ENCODE measurements around the gene NME4. TPM values are rescaled to one million over a fixed set of nuclear protein-coding genes. Genes with fewer than 3 reads are reported as not detected.

The NME4 gene
- polyA plus RNA-seq, 2 donors: 40.3 to 41.9 TPM

DNA sequence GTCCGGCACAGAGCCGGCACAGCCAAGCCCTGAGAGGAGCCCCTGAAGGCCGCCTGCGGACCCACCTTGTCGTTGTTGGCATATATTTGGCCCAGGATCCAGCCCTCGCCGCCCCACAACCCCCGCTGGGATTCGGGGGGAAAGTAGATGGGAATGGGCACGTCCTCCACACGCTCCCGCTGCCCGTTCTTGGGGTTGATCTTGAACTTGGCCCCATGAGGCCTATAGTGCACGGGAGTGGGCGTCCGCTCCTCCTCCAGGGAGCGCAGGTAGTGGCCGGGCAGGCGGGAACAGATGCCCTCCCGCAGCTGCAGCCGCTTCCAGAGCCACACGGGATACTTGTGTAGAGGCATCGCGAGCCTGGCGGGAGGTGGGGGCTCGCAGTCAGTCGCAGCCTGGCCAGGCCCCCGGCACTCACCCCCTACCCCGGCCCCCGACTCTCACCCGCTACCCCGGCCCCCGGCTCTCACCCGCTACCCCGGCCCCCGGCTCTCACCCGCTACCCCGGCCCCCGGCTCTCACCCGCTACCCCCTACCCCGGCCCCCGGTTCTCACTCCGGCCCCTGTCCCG is 27.0 kb upstream of the NME4 start:
- Histone ChIP-seq H3K36me3 (ENCODE audit: control insufficient read depth in 2 of 2, insufficient read depth in 2 of 2, low read length in 1 of 2) (peaks cover 3 to 56% of the 10 kb centered on the region in 2 donors), H3K27me3 (ENCODE audit: control insufficient read depth in 1 of 2, insufficient read depth in 2 of 2, low read length in 2 of 2) (no peaks in the 10 kb centered on the region), H3K9me3 (ENCODE audit: control insufficient read depth in 2 of 2, insufficient read depth in 1 of 2, low read depth in 1 of 2, low read length in 1 of 2) (no peaks in the 10 kb centered on the region), H3K4me1 (ENCODE audit: control insufficient read depth in 2 of 2, insufficient read depth in 2 of 2, low read length in 1 of 2) (peaks cover 0 to 3% of the 10 kb centered on the region in 2 donors), H3K4me3 (ENCODE audit: low read depth in 1 of 2, low read length in 2 of 2) (peak overlapping the region; percentile 14 to 49), H3K27ac (ENCODE audit: low read depth in 2 of 2, low read length in 1 of 2) (no peak overlapping the region)
- WGBS, 2 donors: 19 to 26% methylated on average over 38 to 44 of the region's 44 CpGs

DNA sequence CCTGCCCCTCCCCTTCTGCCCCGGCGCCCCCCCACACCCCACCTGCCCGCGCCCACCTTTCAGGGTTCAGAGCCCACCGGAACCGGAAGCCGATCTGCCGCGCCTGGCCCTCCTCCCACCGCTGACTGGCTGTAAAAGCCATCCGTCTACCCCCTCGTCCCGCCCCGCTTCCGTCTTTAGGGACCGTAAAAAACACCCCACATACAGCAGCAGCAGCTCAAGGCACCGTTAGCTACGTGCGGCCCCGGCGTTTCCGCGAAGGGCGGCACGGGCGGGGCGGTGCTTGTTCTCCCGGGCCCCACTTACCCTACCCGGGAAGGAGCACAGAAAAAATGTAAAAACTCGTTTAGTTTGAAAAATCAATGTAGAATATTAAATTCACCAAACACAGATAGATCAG is 26.6 kb upstream of the NME4 start, which contains the start of gene MRPL28:
Gene MRPL28, minus strand, starts transcription at position 96 of the 400 bp plus-strand sequence. CDS start 320 bp downstream, outside the sequence.
- peaks cover 3 to 56% of the 10 kb centered on the region in 2 donors for H3K36me3 ChIP-seq (ENCODE audit: control insufficient read depth in 2 of 2, insufficient read depth in 2 of 2, low read length in 1 of 2)

DNA sequence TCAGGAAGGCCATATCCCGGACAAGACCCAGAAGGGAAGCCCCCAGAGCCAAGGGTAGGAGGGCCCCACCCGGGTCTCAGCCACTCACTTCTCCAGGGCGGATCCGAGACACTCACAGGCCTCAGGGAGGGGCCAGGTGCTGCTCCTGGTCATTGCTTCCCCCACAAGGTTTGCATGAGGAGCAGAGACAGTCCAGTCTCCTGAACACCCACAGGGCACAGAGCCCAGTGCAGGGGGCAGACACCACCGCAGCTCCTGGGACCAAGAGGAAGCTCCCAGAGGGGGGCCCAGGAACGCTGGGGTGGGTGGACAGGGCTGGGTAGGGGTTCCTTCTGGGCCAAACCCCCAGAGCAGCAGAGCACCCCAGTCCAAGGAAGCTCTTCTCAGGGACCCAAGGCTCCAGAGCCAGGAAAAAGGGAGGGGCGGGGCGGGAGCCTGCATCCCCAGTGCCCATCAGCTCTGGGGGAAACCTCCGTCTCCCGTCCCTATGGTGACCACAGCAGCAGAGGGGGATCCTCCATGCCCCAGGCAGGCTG is 26.0 kb upstream of the NME4 start:
- peak overlapping the region in 1 of 2 donors; percentile 66 for H3K27ac ChIP-seq (ENCODE audit: low read depth in 2 of 2, low read length in 1 of 2)
- no peaks in the 10 kb centered on the region for H3K27me3 ChIP-seq (ENCODE audit: control insufficient read depth in 1 of 2, insufficient read depth in 2 of 2, low read length in 2 of 2)
- H3K4me3 ChIP-seq (ENCODE audit: low read depth in 1 of 2, low read length in 2 of 2): no peak overlapping the region
- WGBS, 2 donors: 49 to 53% methylated on average over 10 of the region's 10 CpGs
- H3K4me1 ChIP-seq (ENCODE audit: control insufficient read depth in 2 of 2, insufficient read depth in 2 of 2, low read length in 1 of 2): peaks cover 0 to 3% of the 10 kb centered on the region in 2 donors
- H3K9me3 ChIP-seq (ENCODE audit: control insufficient read depth in 2 of 2, insufficient read depth in 1 of 2, low read depth in 1 of 2, low read length in 1 of 2): no peaks in the 10 kb centered on the region
- H3K36me3 ChIP-seq (ENCODE audit: control insufficient read depth in 2 of 2, insufficient read depth in 2 of 2, low read length in 1 of 2): peaks cover 3 to 59% of the 10 kb centered on the region in 2 donors

More for the DNA sequence above, 26.6 kb upstream of the NME4 start, which contains the start of gene MRPL28:
- no peaks in the 10 kb centered on the region for H3K9me3 ChIP-seq (ENCODE audit: control insufficient read depth in 2 of 2, insufficient read depth in 1 of 2, low read depth in 1 of 2, low read length in 1 of 2)
- H3K4me3 ChIP-seq (ENCODE audit: low read depth in 1 of 2, low read length in 2 of 2): peak within 1 kb of the TSS; percentile 42 to 49
- peak within 1 kb of the TSS in 1 of 2 donors; percentile 66 for H3K27ac ChIP-seq (ENCODE audit: low read depth in 2 of 2, low read length in 1 of 2)
- 1 to 2% methylated on average over 26 to 30 of the region's 30 CpGs for WGBS, 2 donors
- H3K27me3 ChIP-seq (ENCODE audit: control insufficient read depth in 1 of 2, insufficient read depth in 2 of 2, low read length in 2 of 2): no peaks in the 10 kb centered on the region
- H3K4me1 ChIP-seq (ENCODE audit: control insufficient read depth in 2 of 2, insufficient read depth in 2 of 2, low read length in 1 of 2): peaks cover 0 to 3% of the 10 kb centered on the region in 2 donors

DNA sequence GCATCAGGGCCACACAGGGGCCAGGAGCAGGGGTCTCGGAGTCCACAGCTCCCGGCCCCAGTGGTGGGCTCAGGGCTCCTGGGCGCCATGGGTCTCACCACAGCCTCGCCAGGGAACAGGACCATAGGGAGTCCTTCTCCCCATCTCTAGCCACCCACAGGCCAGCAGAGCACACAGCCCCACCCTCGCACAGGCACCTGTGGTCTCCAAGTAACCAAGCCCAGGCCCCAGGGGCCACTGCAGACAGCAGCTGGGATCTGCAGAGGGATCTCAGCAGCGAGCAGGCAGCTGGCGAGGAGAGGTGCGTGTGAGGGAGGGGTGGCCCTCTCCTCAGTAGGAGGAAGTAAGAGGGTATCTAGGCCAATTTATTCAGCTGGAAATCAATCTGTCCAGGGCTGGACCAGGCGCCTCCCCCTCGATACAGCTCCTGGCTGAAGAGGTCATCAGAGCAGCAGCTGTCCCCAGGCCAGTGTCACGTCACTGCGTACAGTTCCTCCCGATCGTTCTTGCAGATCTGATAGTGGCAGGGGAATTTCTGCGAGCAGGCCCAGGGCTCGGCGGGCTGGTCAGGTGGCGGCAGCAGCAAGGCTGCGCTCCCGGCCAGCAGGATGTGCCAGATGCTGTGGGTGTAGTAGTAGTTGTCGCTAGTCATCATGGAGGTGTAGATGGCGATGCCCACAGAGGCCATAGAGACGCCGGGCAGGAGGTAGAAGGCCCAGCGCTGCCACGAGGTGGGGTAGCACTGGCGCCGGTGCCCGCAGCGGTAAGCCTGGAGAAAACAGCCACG is 25.3 kb upstream of the NME4 start:
- Histone ChIP-seq H3K27ac (ENCODE audit: low read depth in 2 of 2, low read length in 1 of 2) (no peak overlapping the region), H3K4me3 (ENCODE audit: low read depth in 1 of 2, low read length in 2 of 2) (no peak overlapping the region), H3K9me3 (ENCODE audit: control insufficient read depth in 2 of 2, insufficient read depth in 1 of 2, low read depth in 1 of 2, low read length in 1 of 2) (no peaks in the 10 kb centered on the region), H3K27me3 (ENCODE audit: control insufficient read depth in 1 of 2, insufficient read depth in 2 of 2, low read length in 2 of 2) (no peaks in the 10 kb centered on the region), H3K4me1 (ENCODE audit: control insufficient read depth in 2 of 2, insufficient read depth in 2 of 2, low read length in 1 of 2) (peaks cover 0 to 3% of the 10 kb centered on the region in 2 donors), H3K36me3 (ENCODE audit: control insufficient read depth in 2 of 2, insufficient read depth in 2 of 2, low read length in 1 of 2) (peaks cover 3 to 59% of the 10 kb centered on the region in 2 donors)
- WGBS, 2 donors: 86 to 90% methylated on average over 31 of the region's 31 CpGs

DNA sequence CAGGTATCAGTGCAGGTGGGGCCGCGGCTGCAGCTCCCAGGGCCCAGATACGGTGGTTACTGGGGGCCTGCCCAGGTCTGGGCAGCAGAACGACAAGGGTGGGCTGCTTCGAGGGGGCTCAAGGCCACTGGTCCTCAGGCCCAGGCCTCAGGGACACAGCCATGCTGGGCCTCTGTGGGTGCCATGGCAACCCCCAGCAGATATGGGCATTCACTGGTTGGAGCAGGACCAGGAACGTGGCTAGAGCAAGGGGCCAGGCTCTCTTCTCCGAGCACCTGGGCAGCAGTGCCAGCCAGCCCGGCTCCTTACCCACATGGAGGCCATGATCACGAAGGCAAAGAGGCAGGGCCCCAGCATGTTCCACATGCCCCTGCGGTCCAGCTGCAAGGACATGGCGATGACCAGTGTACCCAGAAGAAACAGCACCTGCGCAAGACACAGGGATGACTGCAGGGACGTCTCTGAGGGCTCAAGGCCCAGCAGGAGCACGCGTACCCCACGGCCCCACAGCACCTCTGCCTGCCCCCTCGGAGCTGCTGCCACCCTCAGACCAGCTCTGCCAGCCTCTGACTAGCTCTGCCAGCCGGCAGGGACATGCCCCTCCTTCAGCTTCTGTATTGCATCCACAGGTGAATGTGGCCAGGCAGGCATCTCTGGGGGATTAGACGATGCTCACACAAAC is 24.6 kb upstream of the NME4 start:
- WGBS, 2 donors: 86 to 89% methylated on average over 19 of the region's 19 CpGs

GRCh38 chr16:373020-373598 is 23.9 kb upstream of the NME4 start:
- H3K9me3 ChIP-seq (ENCODE audit: control insufficient read depth in 2 of 2, insufficient read depth in 1 of 2, low read depth in 1 of 2, low read length in 1 of 2): no peaks in the 10 kb centered on the region
- 82 to 91% methylated on average over 5 of the region's 5 CpGs for WGBS, 2 donors

More for the DNA sequence above, 24.6 kb upstream of the NME4 start:
- Histone ChIP-seq H3K4me1 (ENCODE audit: control insufficient read depth in 2 of 2, insufficient read depth in 2 of 2, low read length in 1 of 2) (peaks cover 0 to 3% of the 10 kb centered on the region in 2 donors), H3K4me3 (ENCODE audit: low read depth in 1 of 2, low read length in 2 of 2) (no peak overlapping the region), H3K27ac (ENCODE audit: low read depth in 2 of 2, low read length in 1 of 2) (no peak overlapping the region), H3K9me3 (ENCODE audit: control insufficient read depth in 2 of 2, insufficient read depth in 1 of 2, low read depth in 1 of 2, low read length in 1 of 2) (no peaks in the 10 kb centered on the region), H3K27me3 (ENCODE audit: control insufficient read depth in 1 of 2, insufficient read depth in 2 of 2, low read length in 2 of 2) (no peaks in the 10 kb centered on the region), H3K36me3 (ENCODE audit: control insufficient read depth in 2 of 2, insufficient read depth in 2 of 2, low read length in 1 of 2) (peaks cover 3 to 63% of the 10 kb centered on the region in 2 donors)

DNA sequence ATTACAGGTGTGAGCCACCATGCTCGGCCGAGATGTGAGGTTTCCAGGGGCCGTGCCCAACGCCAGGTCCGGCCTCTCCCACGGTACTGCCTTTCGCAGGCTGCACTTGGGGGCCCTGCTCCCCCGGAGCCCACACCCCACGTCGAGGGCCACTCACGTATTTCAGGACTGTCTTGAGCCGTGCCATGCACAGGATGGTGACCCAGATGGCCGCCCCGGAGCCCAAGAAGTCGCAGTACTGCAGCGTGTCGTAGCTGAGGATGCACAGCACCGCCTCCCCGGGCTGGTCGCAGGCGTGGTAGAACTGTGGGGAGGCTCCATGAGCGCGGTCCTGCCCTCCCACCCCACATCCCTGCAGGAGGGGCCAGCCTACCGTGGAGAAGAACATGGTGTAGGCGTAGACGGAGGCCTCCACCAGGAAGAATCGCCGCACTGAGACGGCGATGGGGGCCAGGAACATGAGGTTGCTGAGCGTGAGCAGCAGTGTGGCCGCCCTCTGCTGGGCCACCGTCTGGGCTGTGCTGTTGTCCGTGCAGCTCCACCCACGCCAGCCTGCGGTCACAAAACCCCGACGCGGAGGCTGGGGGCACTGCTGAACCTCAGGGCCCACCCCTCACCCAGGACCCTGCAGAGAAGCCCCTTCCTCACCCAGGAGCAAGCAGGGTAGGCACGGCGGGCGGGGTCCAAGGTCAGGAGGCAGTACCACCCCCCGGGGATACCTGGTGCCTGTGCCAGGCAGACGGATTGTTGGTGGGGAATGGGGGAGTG is 23.0 kb upstream of the NME4 start:
- 94 to 95% methylated on average over 38 to 44 of the region's 44 CpGs for WGBS, 2 donors
- Histone ChIP-seq H3K36me3 (ENCODE audit: control insufficient read depth in 2 of 2, insufficient read depth in 2 of 2, low read length in 1 of 2) (peaks cover 0 to 51% of the 10 kb centered on the region in 2 donors), H3K9me3 (ENCODE audit: control insufficient read depth in 2 of 2, insufficient read depth in 1 of 2, low read depth in 1 of 2, low read length in 1 of 2) (no peaks in the 10 kb centered on the region), H3K27me3 (ENCODE audit: control insufficient read depth in 1 of 2, insufficient read depth in 2 of 2, low read length in 2 of 2) (no peaks in the 10 kb centered on the region), H3K4me3 (ENCODE audit: low read depth in 1 of 2, low read length in 2 of 2) (no peak overlapping the region), H3K4me1 (ENCODE audit: control insufficient read depth in 2 of 2, insufficient read depth in 2 of 2, low read length in 1 of 2) (peaks cover 0 to 10% of the 10 kb centered on the region in 2 donors), H3K27ac (ENCODE audit: low read depth in 2 of 2, low read length in 1 of 2) (no peak overlapping the region)

More at GRCh38 chr16:373020-373598, 23.9 kb upstream of the NME4 start:
- Histone ChIP-seq H3K27ac (ENCODE audit: low read depth in 2 of 2, low read length in 1 of 2) (no peak overlapping the region), H3K4me1 (ENCODE audit: control insufficient read depth in 2 of 2, insufficient read depth in 2 of 2, low read length in 1 of 2) (peaks cover 0 to 3% of the 10 kb centered on the region in 2 donors), H3K4me3 (ENCODE audit: low read depth in 1 of 2, low read length in 2 of 2) (no peak overlapping the region), H3K27me3 (ENCODE audit: control insufficient read depth in 1 of 2, insufficient read depth in 2 of 2, low read length in 2 of 2) (no peaks in the 10 kb centered on the region), H3K36me3 (ENCODE audit: control insufficient read depth in 2 of 2, insufficient read depth in 2 of 2, low read length in 1 of 2) (peaks cover 3 to 60% of the 10 kb centered on the region in 2 donors)

DNA sequence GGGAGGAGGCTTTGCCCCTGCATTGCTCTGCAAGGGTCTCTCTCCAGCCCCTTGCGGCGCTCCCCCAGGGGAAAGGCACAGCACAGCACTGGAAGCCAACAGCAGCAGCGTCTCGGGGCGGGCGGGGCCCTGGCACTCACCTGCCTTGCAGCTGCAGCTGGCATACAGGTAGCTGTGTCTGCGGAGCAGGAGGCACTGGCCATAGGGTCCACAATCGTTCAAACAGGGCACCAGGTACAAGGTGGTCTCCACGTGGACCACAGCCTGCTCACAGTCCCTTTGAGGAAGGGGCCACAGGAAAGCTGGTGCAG is 22.4 kb upstream of the NME4 start:
- Histone ChIP-seq H3K9me3 (ENCODE audit: control insufficient read depth in 2 of 2, insufficient read depth in 1 of 2, low read depth in 1 of 2, low read length in 1 of 2) (no peaks in the 10 kb centered on the region), H3K27ac (ENCODE audit: low read depth in 2 of 2, low read length in 1 of 2) (no peak overlapping the region), H3K4me3 (ENCODE audit: low read depth in 1 of 2, low read length in 2 of 2) (no peak overlapping the region), H3K27me3 (ENCODE audit: control insufficient read depth in 1 of 2, insufficient read depth in 2 of 2, low read length in 2 of 2) (no peaks in the 10 kb centered on the region), H3K36me3 (ENCODE audit: control insufficient read depth in 2 of 2, insufficient read depth in 2 of 2, low read length in 1 of 2) (peaks cover 0 to 51% of the 10 kb centered on the region in 2 donors), H3K4me1 (ENCODE audit: control insufficient read depth in 2 of 2, insufficient read depth in 2 of 2, low read length in 1 of 2) (peaks cover 0 to 12% of the 10 kb centered on the region in 2 donors)
- WGBS, 2 donors: 75 to 83% methylated on average over 9 of the region's 9 CpGs
